Esophagus muscularis mucosa (tissue), 3 donors: ENCODE results near the gene PRXL2B.

ENCODE experiments used
- CTCF ChIP-seq, 3 experiments: fragments of 200-600 bp in 2 of 3; fragments of 450-650 bp in 1 of 3; sonication (generic) in 2 of 3; IDR thresholded peaks; one replicate each; pipeline ENCODE4 v1.5.1; 2017 to 2019; ENCODE audit warnings: antibody characterized with exemption in 3 of 3, mild to moderate bottlenecking in 2 of 3, moderate library complexity in 1 of 3
- POLR2A ChIP-seq: fragments of 450-650 bp; IDR thresholded peaks from one replicate; pipeline ENCODE4 v1.6.1; 2017; ENCODE audit warnings: antibody characterized with exemption, moderate library complexity, mild to moderate bottlenecking, low read depth

GRCh38 chr1:2604156-2604843 is 17.7 kb downstream of the PRXL2B start:
- TF ChIP-seq CTCF (IDR thresholded peaks at IDR 0.05): no peak
- TF ChIP-seq POLR2A: no peak
